GM12892 (cell line): ENCODE measurements around the gene TLCD4.

Experiments used
- POLR2A ChIP-seq: IDR thresholded peaks from 2 replicates; pipeline ENCODE4 v1.6.1; 2011; ENCODE audit warnings: low read depth, low read length, control low read depth
- POLR2AphosphoS5 ChIP-seq: IDR thresholded peaks from 2 replicates; pipeline ENCODE4 v1.6.1; 2011; ENCODE audit warnings: low read depth, low read length, control low read depth

DNA sequence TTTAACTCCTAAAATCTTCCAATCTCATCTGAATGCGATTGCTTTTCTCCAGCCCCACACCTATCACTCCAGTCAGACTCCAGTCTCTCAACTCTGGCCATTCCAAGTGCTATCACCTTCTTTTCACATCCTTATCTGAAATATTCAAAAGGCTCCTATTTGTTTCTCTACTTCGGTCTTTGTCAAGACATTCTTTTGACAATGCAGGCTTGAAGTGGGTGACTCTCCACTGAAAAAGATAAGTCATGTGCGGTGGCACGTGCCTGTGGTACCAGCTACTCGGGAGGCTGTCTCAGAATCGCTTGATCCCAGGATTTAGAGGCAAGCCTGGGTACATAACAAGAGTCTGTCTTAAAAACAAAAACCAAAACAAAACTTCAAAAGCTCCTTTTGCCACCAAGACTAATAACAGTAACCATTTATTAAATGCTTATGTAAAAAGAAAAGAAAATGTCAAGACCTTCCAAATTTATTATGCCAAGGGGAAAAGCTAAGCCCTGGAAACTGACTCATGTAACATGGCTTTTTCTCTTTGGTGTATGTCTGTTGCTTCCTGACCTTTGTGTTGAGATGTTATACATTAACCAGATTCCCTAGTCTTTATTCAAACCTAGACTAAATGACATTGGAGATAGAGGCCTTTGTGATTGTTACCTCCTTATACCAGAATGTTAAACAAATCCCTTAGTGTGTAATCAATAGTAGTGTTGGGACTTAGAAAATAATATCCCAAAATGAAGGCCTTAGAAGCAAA is 48.0 kb upstream of the TLCD4 start:
- TF ChIP-seq POLR2A = no peak
- no peak for TF ChIP-seq POLR2AphosphoS5
